ENCODE data around the gene ECHDC3. TPM values are rescaled to one million over a fixed set of nuclear protein-coding genes. Genes with fewer than 3 reads are reported as not detected.

The ECHDC3 gene
- total and polyA plus RNA-seq, 2 of the 8 experiments (the other 6 are each of a cell fraction or from before 2014, with no cell fraction given): 15.6 to 19.9 TPM

DNA sequence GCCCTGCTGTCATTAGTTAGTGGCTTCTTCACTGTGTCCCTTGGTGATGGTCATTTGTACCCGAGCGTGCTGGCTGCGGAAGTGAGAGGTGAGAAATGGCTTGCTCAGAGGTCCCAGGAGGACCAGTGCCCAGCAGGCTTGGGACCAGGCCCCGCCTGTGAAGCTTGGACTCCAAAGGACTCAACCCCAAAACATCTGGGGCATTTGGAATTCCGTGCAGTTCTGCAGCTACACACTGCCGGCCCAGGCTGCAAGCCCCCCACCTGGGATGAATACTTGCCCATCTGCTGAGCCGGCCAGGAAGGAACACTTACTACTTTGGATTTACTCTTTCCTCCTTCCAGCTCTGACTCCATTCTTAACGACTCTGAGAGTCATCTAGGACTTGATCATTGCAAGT lies 18.0 kb downstream of the ECHDC3 start:
- H3K14ac ChIP-seq (ENCODE audit: insufficient read length): no peak overlapping the region
- H3K9ac ChIP-seq (replicated peaks in 1 of 4; ENCODE audit: extremely low read depth in 1 of 4, low read depth in 3 of 4, low read length in 3 of 4): no peak overlapping the region
- no peak overlapping the region for H3K4me2 ChIP-seq (ENCODE audit: insufficient read depth in 1 of 2, low read depth in 2 of 2, low read length in 2 of 2)
- no peak overlapping the region for H2BK5ac ChIP-seq (ENCODE audit: low read depth, low read length)
- WGBS, 2 experiments (ENCODE audit: extremely low coverage in 1 of 2, insufficient coverage in 1 of 2, insufficient read length in 1 of 2, insufficient replicate concordance in 2 of 2, low coverage in 1 of 2, low lambda C conversion rate in 2 of 2, missing lambda C conversion rate in 1 of 2): 94% methylated on average over 8 of the region's 8 CpGs; no CpG with 5 or more reads in 1 of the 2 experiments
- H3K79me2 ChIP-seq (ENCODE audit: control insufficient read depth in 1 of 2, insufficient read depth in 2 of 2, low read length in 2 of 2): no peaks in the 10 kb centered on the region
- no peaks in the 10 kb centered on the region for H3K27me3 ChIP-seq (replicated peaks in 1 of 4; ENCODE audit: control insufficient read depth in 3 of 4, extremely low read depth in 1 of 4, insufficient read depth in 3 of 4, low read length in 3 of 4)
- no peak overlapping the region for H4K8ac ChIP-seq (ENCODE audit: extremely low read depth, insufficient read depth, low read length)
- no peak overlapping the region for H4K91ac ChIP-seq (replicated peaks; ENCODE audit: insufficient read length, low read length)
- ChIA-PET CTCF (ENCODE audit: partially characterized antibody) (interaction anchor here (0.7 to 9.2 kb wide), 11 partner anchors 8 to 354 kb away, joined by 3 to 80 read pairs (median 3); no protein-coding TSS in a partner anchor), POLR2A (ENCODE audit: partially characterized antibody) (no interaction called here)
- no peak overlapping the region for H3K27ac ChIP-seq (ENCODE audit: low read depth, low read length)
- H2BK20ac ChIP-seq (ENCODE audit: low read length): no peak overlapping the region
- no peak overlapping the region for H2AFZ ChIP-seq (ENCODE audit: low read length)
- H4K5ac ChIP-seq (ENCODE audit: insufficient read length, low read depth, low read length): no peak overlapping the region
- no peak overlapping the region for H3K4me3 ChIP-seq (ENCODE audit: extremely low read depth in 1 of 4, insufficient read depth in 2 of 4, low read depth in 3 of 4, low read length in 4 of 4)
- no peaks in the 10 kb centered on the region; a peak in 1 of 8 replicates for H3K36me3 ChIP-seq (ENCODE audit: control insufficient read depth in 2 of 4, insufficient read depth in 4 of 4, low read length in 3 of 4)
- H2AK5ac ChIP-seq (ENCODE audit: low read depth, low read length): no peak overlapping the region
- no peaks in the 10 kb centered on the region for H3K79me1 ChIP-seq (ENCODE audit: low read depth, low read length)
- no peak for FAIRE-seq
- H3K18ac ChIP-seq (ENCODE audit: extremely low read depth, low read length): no peak overlapping the region
- no peak overlapping the region for H2BK120ac ChIP-seq (replicated peaks; ENCODE audit: low read depth, low read length)
- DNase-seq (ENCODE audit: low read depth in 1 of 2, low spot score in 2 of 2): no peak
- H3K4ac ChIP-seq (replicated peaks; ENCODE audit: insufficient read length, low read depth, low read length): no peak overlapping the region
- no peak overlapping the region for H3K23ac ChIP-seq (ENCODE audit: insufficient read length)
- H3K23me2 ChIP-seq (ENCODE audit: low read depth, low read length): no peaks in the 10 kb centered on the region
- no peak overlapping the region for H3K56ac ChIP-seq (replicated peaks; ENCODE audit: insufficient read length, low read depth, low read length)
- H3K4me1 ChIP-seq (replicated peaks in 1 of 4; ENCODE audit: control insufficient read depth in 3 of 4, insufficient read depth in 4 of 4, low read length in 3 of 4): no peaks in the 10 kb centered on the region; a peak in 1 of 7 replicates
- H3K9me3 ChIP-seq (ENCODE audit: insufficient read depth in 2 of 2, low read depth in 1 of 2, low read length in 1 of 2): no peaks in the 10 kb centered on the region
- H4K20me1 ChIP-seq (replicated peaks in 1 of 2; ENCODE audit: control insufficient read depth in 1 of 2, insufficient read depth in 2 of 2, low read length in 2 of 2): no peaks in the 10 kb centered on the region
- no peak overlapping the region for H2BK12ac ChIP-seq (ENCODE audit: low read depth, low read length)
- H2BK15ac ChIP-seq (ENCODE audit: low read length): no peak overlapping the region
- TF ChIP-seq NRF1 (IDR thresholded peaks at IDR 0.05; ENCODE audit: low read depth, low read length) (no peak), KDM5A (IDR thresholded peaks at IDR 0.05; ENCODE audit: low read length) (no peak), CREB1 (IDR thresholded peaks at IDR 0.05) (no peak), HDAC2 (IDR thresholded peaks at IDR 0.05; ENCODE audit: borderline replicate concordance in 1 of 2, low read depth in 2 of 2, low read length in 2 of 2) (no peak), CEBPB (IDR thresholded peaks at IDR 0.05; ENCODE audit: low read depth, low read length) (no peak), SAP30 (IDR thresholded peaks at IDR 0.05; ENCODE audit: insufficient read depth, insufficient replicate concordance, low read length) (no peak), CTBP2 (IDR thresholded peaks at IDR 0.05; ENCODE audit: borderline replicate concordance, insufficient read depth, insufficient read length, low read length) (no peak), SP1 (IDR thresholded peaks at IDR 0.05; ENCODE audit: low read depth, low read length) (no peak)

All from H1 (cell line).